GM18505 (cell line): ENCODE measurements around the gene NACAD.

Source experiments
- ATAC-seq: cut with Tn5 transposase; IDR thresholded peaks from one replicate; pipeline ENCODE4 v1.9.1; 2021; ENCODE audit not compliant: unreplicated experiment
- POLR2A ChIP-seq: IDR thresholded peaks from 4 replicates; pipeline ENCODE4 v1.6.1; 2011; ENCODE audit warnings: borderline replicate concordance; ENCODE audit not compliant: insufficient read depth, insufficient read length; ENCODE audit errors: extremely low read depth

The NACAD gene

DNA sequence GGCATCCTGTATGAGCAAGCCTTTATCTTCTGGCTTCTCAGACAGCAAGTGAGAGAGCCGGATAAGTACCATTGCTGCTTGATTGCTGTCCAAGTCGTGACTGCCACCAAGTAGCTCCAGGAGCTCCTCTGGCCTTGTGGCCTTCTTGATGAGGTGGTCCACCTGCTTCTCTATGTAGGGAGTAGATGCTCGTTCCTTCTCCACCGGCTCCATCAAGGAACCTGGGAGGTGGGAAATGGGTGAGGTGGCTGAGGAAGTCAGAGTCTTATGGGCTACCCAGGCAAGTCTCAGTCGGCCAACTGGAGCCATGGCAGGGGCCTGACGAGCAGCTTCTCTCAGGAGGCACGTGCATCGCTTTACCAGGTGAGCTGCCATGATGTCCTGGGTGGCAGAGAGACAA, 20.1 kb upstream of the NACAD start:
- TF ChIP-seq POLR2A = no peak
- ATAC-seq = no peak

DNA sequence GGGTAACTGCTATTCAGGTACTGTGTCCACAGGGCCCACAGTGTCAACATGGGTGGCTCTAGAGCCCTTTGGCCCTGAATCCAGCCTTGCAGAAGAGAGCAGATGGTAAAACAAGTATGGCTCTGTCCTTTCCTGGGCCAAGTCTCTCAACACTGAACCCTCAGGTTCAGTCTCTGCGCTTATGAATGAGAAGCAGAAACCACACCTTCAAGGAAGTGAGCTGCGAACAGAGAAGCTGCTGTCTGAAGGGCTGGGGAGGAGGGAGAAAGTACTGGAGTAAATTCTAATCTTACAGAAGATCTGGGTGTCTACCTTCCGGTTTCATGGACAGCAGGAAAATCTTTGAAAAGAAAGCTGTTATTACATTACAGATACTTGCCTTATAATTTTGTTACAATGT, 18.6 kb upstream of the NACAD start:
- ATAC-seq = no peak
- TF ChIP-seq POLR2A = no peak

DNA sequence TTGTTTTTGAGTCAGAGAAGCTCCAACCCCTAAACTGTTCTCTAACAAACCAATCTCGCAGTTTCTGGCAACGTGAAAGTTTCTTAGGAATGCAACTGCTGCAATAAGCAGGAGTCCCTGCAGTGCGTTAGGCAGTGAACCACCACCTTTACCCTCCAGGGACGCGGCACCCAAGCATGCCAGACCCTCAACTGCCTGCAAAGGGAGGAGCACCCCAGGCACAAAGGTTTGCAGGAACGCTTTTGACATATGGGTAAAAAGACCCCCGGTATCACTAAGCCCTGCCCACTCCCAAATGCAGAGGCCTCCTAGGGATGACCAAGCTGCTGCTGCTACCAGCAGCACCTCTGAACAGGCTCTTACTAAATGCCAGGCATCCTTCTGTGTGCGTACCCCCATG, 18.1 kb upstream of the NACAD start:
- no peak for ATAC-seq
- TF ChIP-seq POLR2A = no peak

DNA sequence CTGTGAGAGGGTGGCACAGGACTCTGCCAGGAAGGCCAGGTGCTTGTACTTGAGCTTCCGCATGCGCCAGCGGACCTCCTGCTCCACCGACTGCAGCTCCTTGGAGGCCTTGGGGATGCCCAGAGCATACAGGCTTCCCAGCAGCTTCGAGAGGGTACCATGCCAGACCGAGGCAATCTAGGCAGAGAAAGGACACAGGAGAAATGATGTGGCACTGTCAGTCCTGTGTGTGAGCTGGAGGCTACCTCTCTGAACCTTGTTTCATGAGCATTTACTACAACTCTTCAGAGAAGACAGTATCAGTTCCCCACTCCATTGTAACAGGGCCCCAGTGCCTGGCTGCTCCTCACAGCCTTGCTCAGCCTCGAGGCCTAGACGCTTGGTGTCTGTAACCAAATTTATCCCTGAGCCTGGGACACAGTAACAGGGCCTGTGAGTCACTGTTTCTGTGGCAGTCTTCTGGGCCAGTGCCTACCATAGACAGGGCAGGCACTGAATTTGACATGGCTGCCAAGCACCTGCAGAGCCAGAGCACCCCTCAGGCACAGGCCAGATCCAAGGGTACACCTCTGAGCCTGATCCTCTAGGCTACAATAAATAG, 16.9 kb upstream of the NACAD start:
- ATAC-seq = no peak
- TF ChIP-seq POLR2A = no peak

DNA sequence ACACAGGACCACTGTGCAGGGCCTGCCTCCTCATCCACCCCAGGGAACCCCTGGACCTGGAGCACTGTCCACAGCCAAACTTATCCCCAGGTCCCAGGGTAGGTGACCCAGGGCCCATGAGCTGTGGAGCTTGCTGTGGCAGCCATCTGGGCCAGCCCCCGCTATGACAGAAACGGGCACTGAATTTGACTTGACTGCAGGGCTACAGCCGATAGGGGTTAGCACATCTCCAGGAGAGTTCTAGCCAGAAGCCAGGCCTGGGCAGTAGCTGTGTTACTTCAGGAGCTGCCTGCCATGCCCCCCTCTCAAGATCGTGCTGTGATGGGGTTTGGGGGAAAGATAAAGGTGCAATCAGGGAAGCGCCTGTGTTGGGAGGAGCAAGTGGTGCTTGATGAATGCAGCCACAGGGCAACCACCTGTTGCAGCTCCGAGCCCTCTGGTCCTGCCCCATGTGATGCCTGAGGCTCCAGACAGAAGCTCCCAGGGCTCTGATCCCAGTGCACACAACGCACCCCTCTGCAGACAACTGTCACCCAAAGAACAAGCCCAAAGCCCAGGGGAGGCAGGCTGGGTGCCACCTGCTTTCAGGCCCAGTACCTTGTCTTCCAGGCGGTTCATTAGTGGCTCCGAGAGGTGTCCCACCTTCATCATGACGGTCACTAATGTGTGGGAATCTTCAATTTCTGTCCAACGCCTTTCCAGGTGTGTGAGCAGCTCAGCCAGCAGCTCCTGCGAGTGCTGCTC, 16.2 kb upstream of the NACAD start:
- TF ChIP-seq POLR2A = peak; percentile 19
- ATAC-seq = no peak

DNA sequence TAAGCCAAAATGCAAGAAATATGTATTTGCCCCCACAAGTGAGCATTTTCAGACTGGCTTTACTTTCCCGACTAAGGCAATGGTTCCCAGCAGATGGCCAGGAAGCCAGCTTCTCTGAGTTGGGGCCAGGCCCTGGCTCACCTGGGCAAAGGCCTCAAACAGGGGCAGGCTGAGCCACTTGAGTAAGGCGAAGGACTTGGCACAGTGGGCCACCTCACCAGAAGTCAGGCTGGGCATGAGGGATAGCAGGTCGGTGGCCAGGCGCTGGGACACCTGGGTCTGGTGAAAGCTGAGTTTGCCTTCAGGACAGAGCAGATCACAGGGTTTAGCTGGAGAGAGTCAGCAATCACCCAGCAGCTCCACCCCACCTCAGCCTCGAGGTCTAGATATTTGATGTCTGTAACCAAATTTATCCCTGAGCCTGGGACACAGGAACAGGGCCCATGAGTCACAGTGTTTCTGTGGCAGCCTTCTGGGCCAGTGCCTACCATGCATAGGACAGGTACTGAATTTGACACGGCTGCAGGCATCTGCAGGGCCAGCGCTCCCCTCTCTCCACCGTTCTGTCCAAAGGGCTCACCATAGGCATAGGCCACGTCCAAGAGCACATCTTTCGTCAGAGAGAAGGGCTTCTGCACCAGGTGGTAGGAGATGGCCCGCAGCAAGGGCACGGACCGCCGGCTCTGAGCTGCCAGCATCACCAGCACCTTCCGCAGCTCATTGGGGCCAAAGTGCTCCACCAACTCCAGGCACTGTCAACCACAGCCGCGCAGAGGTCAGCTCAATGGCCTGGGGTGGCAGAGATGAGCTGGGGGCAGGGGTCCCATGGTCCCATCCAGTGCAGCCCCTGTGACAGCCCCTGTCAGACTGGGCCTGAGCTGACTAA, 15.4 kb upstream of the NACAD start:
- no peak for ATAC-seq
- TF ChIP-seq POLR2A = no peak

DNA sequence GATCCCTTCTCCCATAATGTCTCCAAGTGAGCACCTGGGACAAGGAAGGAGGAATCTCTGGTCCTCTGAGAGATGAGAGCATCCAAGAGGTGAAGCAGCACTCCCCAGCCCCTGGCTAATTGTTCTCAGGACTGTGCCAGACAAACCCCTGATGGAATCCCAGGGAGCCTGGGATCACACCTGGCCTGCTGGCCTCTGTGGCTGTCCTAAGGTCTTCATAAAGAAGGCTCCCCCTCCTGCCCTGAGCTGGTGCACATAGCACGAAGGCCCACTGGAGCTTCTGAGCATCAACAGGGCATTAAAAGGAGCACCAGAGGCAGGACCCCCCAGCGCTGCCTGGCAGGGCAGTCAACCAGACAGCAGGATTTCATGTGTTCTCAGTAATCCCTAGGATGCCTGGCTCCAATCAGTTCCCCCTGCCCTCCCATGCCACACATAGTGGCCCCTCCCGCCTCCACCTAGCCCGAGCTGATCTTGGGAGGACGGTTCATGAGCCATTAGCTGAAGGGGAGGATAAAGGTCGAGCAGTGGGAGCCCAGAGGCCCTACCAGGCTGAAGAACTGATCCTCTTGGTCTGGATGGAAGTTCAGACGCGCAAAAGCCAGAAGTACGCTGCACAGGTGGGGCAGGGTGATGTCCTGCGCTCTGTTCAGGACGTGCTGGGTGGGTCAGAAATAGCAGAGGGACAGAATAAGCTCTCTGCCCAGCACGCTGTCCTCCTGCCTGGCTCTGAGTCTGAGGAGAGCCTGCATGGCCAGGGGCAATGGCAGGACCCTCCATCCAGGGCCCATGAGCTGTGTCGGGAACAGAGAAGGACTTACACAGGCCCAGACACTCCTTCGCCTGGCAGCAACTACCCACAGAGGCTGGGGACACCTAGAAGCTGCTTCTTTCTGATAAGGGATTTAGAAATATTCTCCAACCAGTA, 14.3 kb upstream of the NACAD start:
- no peak for ATAC-seq
- TF ChIP-seq POLR2A = no peak

DNA sequence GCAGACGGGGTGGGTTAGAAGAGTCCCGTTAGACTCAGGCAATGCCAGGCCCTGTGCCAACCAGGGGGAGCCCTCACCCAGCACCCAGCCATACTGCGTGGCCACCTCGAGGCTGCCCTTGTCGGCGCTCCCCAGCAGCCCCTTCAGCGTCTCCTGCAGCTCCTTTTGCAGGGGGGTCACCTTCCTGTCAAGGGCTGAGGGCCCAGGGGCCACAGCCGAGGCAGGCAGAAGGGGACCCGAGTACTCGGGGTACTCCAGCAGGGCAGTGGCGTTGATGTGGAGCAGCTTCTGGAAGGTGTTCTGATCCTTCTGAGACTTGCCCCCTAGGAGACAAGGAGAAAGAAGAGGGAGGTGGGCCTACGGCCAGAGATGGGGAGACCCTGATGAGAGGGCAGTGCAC, 13.0 kb upstream of the NACAD start:
- no peak for TF ChIP-seq POLR2A
- no peak for ATAC-seq

DNA sequence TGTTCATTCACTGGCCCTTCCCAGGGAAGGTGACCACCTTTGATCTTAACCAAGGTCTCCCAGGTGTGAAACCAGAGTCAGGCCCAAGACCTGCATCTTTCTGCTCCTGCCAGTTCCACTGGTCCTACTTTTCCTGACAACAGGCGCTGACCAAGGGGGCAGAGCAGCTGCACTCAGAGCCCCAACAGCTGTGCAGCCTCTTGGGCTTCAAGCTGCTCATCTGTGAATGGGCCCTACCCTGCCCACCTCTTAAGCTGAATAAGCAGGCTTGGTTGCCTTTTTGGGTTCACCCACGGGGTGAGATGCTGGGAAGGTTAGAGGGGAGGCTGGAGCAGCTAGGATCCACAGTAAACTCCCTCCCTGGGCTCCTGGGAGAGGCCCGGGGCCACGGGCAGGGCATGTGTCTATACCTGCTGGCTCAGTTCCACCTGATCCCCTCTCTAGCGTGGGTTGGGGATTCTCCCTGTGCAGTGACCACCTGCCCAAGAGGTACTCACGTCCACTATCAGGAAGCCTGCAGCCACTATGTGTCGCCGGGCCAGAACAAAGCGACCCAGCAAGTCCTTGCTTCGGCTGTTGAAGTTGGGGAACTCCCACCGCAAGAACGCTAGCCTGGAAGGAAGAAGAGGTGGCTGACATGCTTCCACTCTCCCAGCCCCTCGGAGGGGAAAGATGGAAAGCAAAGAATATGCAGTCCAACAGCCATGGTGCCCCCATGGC, 12.2 kb upstream of the NACAD start:
- no peak for ATAC-seq

DNA sequence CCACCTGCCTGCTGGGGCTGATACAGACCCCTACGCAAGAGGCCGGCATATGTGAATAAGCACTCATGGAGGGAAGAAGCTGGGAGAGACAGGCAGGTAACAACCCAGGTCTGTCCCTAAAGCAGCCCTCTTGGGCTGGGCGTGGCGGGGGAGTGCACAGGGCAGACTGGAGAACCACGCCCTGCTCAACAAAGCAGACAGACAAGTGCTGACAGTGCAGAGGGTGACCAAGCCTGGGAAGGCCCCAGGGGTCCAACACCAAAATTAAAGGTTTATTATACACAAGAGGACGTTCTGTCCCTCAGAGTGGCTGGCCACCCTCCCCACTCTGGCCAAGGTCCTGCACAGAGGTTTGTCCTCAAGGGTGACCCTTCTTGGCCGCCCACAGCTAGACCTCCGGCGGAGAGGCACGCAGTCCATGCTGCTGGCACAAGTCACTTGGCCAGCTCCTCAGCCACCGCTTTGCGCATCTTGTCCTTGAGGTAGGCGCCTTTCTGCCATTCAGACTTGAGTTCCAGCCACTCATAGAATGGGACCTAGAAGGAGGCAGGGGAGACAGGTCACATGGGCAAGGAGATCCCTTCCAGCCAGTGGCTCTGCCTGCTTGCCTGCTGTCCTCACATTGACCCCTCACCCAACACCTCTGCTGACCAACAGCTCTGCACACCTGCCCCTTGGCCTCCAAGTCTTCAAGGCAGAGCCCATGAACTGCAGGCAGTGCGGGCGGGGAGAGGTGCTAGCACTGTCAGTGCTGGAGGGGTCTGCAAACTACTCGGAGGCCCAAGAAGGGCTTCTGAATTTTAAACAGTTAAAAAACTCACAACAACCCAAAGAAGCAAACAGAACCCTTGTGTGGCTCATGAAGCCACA, 11.4 kb upstream of the NACAD start:
- TF ChIP-seq POLR2A = no peak
- ATAC-seq = no peak

More for the DNA sequence above, 12.2 kb upstream of the NACAD start:
- TF ChIP-seq POLR2A = no peak

DNA sequence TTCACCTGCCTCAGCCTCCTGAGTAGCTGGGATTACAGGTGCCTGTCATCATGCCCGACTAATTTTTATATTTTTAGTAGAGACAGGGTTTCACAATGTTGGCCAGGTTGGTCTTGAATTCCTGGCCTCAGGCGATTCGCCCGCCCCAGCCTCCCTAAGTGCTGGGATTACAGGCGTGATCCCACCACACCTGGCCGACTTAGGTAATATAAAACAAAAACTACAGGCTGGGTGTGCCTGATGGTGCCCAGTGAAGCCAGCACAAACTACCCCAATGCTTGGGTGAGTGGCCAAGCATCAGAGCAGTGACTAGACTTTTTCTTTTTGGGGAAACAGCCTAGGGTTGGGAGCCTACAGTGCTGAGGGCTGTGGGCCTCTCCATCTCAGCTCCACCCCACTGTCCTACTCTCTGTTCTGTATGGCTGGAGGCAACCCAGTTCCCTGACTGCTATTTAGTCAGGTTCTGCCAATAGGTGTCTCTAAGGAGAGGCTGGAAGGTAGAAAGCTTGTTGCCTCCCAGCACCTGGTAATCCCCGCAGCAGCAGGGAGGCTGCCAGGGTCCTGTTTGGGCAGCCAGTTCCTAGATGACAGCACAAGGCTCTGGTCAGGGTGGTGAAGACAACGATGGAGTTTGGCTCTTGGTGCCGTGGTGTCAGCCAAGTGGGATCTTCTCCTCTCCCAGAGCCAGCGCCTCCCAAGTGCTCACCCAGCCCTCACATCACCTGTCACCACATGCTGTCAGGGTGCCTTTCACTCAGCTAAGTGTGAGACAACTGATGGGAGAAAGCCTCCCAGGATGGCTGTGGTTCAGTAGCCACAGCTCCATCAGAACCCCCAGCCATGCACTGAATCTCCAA, 10.4 kb upstream of the NACAD start:
- no peak for TF ChIP-seq POLR2A
- ATAC-seq = no peak

DNA sequence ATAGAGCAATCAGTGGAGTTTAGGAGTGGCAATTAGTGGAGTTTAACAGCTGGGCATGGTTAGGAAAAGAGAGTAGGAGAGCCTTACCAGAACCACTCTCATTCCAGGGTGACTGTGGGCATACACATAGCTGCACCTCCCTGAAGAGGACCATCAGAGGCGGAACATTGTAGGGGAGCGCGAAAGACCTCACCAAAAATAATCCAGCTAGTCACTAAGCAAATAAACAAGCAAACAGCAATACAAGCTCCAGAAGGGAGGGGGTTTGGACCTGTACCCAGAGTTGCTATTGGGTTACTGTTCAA, 4.1 kb upstream of the NACAD start:
- no peak for ATAC-seq
- TF ChIP-seq POLR2A = no peak
